Suppressor macrophage treated with lipopolysaccharide for 1 hour (primary cell): ENCODE data around the gene LSM7.

Experiments
- DNase-seq, 3 donors: peaks; one replicate each; pipeline ENCODE4 v3.0.0-alpha.2; 2020 to 2022

The LSM7 gene

DNA sequence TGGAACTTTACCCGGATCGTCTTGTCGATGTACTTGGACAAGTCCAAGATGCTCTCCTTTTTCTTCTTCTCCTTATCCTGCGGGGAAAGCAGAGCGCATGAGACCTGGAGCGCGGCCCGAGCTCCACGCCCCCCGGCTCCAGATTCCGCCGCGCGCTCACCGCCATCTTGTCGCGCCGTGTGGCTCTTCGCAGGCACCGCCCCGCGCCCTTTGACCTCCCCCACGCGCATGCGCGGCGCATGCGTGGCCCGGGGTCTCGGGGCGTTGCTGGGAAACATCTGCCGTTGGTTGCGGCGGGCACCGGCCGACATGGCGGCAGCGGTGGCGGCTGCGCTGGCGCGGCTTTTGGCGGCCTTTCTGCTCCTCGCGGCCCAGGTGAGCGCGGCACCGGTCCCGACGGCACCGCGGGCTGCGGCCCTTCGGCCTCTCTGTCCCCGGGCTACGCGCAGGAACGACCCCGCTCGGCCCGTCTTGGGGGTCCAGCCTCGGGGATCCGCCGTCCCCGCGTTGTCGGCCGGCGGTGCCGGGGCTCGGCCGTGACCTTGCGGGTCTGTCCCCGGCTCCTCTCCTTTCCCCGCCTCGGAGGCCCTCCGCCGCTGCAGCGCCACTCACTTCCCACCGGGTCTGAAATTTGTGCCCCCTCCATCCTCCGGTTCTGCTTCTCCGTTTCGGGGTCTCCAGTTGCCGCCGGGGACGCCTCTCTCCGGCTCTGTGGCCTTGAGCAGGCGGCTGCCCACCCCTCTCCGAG is at the start of gene LSM7, which contains the start of gene SPPL2B:
Gene LSM7, minus strand, starts transcription at position 186 of the 748 bp plus-strand sequence. Its CDS starts 20 bp downstream, at position 166.
Gene SPPL2B, plus strand, starts transcription at position 284 of the 748 bp plus-strand sequence. Its CDS starts 26 bp downstream, at position 310.
- DNase-seq: peak; percentile 95 to 98 (median 98)

DNA sequence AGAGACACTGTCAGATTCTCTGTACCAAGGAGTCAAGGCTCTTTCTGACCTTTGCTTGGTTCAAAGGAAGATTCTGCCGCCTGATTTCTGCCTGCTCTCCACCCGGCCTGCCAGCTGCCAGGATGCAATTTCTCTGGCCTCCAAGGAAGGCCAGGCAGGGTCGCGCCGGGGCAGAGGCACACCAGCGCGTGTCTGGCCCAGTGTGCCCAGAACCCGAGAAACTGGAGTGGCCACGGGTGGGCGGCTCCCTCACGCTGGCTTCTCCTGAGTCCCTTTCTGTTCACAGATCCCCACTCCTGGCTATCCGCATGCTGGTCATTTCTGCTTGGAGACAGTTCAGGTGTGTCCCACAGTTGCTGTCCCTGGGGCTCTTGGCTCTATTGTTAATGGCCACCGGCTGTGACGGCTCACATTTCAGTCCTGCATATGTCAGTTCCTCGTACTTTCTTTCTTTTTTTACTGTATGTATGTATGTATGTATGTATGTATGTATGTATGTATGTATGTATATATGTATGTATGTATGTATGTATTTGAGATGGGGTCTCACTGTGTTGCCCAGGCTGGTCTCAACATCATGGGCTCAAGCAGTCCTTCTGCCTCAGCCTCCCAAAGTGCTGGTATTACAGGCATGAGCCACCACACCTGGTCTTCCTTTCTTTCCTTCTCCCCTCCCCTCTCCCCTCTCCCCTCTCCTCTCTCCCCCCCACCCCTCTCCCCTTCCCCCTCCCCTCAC is 48.6 kb upstream of the LSM7 start:
- DNase-seq: no peak

DNA sequence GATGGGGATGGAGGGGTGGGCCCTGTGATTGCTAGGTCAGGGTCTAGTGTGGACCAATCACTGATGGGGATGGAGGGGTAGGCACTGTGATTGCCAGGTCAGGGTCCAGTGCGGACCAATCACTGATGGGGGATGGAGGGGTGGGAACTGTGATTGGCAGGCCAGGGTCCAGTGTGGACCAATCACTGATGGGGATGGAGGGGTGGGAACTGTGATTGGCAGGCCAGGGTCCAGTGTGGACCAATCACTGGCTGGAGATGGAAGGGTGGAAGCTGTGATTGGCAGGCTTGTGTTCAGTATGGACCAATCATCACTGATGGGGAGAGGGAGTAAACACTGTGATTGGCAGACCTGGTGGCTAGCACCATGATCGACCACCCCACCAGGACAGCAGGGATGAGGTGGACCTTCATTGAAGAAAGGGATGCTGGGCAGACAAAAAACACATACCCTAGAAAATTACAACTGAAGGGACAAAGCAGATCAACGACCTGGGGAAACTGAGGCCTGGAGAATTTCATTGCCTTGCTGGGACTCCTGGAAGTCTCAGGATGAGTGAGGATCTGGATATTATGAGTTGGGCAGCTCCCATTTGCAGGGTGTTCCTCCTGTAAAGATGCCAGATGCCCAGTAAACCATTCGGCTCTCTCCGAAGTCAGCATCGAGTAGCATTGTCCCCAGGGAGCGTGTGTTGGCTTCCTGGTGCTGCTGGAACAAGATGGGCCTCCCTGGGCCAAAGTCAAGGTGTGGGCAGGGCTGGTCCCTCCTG is 47.2 kb upstream of the LSM7 start:
- no peak for DNase-seq

DNA sequence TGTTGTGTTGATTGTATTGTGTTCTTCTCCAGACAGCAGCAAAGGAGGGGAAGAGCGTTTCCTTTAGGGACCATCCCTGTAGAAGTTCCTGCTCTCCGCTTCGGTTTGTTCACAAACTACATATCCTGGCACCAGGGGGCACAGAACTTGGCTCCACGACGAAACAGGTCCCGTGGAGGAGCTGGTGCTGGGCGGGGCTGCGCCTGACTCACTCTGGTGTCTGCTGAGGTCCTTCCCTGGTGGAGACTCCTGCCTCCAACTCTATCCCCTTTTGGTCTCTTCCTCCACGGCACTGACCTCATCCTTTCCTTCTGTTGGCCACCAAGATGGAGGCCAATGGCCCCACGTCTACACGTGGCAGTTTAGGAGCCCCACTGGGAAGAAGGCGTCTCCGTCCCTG is 46.4 kb upstream of the LSM7 start:
- peak in 2 of 3 donors; percentile 19 to 26 for DNase-seq

DNA sequence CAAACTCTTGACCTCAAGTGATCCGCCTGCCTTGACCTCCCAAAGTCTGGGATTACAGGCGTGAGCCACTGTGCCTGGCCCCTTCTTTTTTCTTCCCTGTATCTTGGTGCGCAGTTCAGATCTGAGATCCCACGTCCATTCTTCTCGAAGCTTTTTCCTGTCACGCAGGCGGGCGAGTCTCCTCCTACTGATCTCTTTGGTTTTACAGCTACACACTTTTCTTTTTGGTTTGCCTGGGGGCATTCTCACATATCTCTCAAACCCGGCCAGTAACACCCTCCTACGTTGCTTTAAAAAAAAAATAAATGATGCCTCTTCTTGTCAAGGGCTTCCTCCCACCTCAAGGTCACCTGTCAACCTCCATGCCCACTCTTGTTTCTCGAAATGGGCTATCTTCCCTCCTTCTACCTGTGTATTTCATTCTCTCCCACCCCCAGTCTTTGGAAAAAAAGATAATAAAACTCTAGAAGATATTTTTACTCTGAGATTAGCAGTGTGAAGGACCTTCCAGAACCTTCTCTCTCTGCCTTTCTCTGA is 43.8 kb upstream of the LSM7 start:
- no peak for DNase-seq

DNA sequence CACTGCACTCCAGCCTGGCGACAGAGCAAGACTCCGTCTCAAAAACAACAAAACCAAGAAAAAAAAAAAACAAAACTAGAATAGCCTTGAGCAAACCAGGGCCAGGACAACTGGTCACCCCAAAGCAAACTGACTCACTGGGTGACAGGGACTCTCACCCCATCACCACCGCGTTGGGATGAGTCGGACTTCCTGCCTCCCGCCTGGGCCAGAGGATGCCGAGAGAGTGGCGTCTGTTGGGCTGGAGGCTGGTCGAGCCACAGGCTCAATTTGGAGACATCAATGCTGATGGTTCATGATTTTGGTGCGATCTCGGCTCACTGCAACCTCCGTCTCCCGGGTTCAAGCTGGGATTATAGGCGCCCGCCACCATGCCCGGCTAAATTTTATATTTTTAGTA is 43.3 kb upstream of the LSM7 start:
- peak; percentile 86 to 87 (median 86) for DNase-seq

DNA sequence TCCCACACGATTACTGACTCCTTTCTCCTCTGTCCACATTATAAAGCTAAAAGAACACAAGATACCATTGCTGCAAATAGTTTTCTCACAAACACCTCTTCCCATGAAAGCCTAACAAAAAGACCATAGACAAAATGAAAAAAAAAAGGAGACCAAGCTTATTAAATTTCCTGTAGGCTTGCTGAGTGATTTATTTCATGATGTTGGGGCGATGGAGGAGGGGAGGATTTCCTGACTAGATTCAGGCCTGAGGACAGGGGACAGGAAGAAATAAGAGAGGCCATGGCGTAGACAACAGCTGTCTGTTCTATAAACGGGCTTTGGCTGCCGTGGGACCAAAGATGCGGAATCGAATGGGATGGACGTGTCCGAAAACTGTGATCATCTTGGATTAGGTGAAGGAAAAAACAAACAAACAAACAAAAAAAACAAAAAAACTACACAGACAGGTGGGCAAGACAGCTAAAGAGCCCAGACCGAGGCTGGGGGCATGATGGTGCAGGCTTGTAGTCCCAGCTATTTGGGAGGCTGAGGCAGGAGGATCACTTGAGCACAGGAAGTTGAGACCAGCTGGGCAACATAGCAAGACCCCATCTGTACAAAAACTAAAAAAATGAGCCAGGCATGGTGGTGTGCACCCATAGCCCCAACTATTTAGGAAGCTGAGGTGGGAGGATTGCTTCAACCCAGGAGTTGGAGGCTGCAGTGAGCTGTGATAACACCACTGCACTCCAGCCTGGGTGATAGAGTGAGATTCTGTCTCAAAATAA is 37.0 kb upstream of the LSM7 start:
- DNase-seq: no peak

DNA sequence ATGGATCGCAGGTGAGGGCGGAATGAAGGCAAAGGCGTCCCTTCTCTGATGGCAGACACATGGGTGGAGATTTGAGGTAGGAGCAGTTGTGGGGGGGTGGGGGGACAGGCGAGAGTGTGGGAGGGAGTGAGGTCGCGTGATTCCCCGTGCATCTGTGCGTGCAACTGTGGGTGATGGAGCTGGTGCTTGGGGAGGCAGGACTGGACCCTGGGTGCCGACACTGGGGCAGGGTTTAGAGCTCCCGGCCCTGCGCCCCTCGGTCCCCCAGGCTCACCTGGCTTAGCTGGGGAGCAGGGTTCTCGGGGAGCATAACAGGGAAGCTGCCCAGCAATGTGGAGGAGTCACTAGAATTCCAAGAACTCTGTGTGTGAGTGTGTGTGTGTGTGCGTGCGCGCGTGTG is 35.0 kb upstream of the LSM7 start:
- no peak for DNase-seq

DNA sequence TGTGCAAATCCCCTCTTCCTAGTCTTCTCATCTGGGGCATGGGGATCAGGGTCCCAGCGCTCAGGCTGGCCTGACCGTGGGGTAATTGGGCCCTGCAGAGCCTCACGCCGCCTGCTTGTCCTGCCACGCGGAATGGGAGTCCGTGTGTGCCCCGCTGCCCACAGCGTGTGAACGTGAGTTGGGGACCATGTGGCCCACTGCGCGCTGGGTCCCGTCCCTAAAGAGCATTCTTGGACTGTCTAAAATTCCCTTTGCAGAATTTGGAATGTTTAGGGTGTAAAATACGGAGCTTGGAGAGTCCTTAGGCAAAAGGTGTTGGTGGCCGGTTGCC is 34.5 kb upstream of the LSM7 start:
- no peak for DNase-seq

DNA sequence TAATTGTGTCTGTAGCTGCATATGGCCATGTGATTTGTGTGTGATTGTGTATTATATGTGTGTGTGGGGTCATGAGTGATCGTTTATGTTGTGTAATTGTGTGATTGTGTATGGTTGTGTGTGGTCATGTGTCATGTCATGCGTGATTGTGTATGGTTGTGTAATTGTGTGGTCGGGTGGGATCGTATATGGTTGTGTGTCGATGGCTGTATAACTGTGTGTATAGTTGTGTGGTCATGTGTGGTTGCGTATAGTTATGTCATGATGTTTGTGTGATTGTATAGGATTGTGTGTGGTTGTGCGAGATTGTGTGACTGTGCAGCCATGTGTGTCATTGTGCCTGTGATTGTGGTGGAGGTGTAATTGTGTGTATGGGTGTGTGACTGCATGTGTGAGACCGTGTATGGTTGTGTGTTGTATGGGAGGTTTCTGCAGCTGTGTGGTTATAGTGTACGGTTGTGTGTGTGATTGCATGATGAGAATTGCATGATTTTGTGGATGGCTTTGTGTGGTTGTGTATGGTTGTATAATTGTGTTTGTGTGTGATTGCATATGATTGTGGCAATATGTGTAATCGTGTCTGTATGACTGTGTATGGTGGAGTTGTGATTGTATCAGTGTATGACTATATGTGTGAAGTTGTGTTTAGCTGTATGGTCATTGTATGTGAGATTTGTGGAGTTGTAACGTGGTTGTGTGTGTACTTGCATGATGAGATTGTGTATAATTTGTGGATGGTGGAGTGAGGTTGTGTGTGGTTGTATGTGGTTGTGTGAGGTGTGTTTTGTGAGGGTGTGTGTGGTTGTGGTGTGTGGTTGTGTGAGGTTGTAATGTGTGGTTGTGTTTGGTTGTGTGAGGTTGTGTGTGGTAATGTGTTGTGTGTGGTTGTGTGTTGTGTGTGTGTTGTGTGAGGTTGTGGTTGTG is 33.9 kb upstream of the LSM7 start:
- no peak for DNase-seq

DNA sequence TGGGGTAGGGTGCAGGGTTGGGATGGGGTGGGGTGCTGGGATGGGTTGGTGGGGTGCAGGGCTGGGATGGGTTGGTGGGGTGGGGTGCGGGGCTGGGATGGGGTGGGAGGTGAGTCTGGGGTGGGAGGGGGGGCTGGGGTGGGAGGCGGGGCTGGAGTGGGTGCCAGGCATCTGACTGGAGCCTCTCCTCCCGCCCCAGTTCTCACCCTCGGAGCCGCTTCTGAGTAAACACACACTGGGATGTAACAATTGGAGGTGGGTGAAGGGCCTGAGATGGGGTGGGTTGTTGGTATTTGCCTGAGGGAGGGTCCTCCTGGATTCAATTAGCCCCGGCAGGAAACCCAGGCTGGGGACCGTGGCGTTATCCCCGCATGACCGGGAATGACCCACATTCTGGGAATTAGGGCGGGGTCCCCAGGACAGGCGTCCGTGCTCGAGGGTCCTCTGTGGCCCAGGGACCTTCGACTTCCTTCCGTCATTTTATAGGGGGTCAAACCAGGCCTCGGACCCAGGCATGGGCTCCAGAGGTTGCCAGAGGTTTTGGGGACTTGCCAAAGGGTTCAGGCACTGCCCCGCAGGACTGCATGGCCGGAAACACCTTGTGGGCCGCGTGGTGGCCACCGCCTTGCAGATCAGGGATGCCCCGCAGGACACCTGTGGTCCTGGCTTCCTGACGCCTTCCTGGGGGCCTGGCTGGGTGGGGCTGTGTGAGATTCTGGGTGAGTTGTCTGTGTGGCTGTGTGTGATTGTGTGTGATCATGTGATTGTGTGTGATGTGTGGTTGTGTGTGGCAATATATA is 33.1 kb upstream of the LSM7 start:
- DNase-seq: no peak

DNA sequence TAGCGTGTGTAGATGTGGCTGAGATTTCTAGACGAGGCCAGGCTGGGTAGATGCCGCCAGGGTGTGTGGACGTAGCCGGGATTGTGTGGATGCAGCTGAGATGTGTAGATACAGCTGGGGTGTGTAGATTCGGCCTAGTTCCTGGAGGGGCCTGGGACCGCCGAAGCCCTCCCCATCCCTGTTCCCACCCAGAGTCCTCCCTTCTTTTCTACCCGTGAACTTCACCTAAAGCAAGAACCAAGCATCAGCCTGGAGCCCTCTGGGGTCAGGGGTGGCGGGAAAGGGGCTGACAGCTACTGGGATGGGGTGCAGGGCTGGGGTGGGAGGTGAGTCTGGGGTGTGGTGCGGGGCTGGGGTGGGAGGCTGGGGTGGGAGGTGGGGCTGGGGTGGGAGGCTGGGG is 32.4 kb upstream of the LSM7 start:
- DNase-seq: no peak

DNA sequence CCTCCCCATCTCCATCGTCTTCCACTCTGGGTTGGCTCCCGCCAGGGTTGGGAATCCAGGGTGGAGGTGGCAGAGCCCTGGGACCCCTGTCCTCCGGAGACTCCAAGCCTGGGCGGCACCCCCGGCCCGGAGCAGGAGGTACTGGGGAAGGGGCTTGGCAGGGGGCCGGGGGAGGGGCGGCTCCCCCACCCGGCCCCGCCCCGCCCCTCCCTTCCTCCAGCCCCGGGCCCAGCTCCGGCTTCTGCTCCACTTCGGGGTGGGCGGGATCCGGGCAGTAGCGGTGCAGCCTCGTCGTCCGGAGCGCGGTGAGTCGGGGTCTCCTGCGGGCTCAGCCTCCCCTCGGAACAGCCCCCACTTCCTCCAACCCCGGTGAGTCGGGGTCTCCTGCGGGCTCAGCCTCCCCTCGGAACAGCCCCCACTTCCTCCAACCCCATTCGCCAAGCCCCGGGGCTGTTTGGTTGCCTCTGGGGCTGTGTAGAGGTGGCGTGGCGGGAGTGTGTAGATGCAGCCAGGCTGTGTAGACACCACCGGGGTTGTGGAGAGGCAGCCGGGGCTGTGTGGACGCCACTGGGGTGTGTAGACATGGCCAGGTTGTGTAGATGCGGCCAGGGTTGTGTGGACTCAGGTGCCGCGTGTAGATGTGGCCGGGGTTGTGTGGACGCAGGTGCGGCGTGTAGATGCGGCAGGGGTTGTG is 31.8 kb upstream of the LSM7 start, which contains the start of gene TMPRSS9:
Gene TMPRSS9, plus strand, starts transcription at position 274 of the 694 bp plus-strand sequence. CDS start 29,521 bp downstream, outside the sequence.
- no peak for DNase-seq

DNA sequence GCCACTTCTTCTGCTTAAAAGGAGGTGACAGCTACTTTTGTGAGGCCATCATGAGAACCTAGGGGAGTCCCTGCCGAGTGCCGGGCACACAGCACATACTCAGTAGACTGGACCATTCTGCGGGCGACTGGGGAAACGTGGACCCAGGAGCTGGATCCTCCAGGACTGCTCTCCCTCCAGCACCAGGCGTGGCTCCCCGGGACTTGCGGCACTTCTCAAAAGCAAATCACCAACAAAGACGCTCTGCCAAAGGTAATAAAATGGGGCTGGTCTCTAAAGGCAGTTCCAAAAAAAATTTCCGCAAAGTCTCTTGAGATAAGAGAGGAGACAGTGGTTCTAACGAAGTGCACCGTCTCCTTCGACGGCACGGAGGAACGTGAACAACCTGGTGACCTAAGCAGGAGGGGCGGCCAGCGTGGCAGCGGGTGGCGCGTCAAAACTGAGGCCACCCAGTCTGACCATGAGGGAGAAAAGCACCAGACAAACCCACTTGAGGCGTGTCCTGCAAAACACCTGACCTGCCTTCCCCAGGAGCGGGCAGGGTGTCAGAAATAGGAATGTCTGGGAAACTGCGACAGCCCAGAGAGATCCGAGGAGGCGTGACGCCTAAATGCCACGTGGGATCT is 30.3 kb upstream of the LSM7 start:
- DNase-seq: no peak

DNA sequence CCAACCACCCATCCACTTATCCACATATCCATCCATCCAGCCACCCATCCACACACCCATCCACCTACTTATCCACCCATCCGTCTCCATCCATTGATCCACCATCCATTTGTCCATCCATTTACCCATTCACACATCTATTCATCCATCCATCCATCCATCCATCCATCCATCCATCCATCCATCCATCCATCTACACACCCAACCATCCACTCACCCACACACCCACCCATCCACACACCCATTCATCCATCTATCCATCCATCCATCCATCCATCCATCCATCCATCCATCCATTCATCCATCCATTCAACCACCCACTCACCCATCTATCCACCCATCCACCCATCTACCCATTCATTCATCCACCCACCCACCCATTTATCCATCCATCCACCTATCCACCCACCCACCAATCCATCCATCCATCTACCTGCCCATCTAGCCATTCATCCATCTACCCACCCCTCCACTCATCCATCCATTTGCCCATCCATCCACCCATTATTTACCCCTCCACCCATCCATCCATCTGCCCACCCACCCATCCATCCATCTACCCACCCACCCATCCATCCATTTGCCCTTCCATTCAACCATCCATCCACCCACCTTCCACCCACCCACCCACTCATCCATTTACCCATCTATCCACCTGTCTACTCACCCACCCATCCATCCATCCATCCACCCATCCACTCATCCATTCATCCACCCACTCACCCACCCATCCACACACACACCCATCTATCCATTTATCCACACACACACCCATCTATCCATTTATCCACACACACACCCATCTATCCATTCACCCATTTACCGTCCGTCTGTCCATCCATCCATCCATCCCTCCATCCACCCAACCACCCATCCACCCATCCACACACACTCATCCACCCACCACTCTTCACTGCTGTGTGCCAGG is 29.2 kb upstream of the LSM7 start:
- DNase-seq: no peak

DNA sequence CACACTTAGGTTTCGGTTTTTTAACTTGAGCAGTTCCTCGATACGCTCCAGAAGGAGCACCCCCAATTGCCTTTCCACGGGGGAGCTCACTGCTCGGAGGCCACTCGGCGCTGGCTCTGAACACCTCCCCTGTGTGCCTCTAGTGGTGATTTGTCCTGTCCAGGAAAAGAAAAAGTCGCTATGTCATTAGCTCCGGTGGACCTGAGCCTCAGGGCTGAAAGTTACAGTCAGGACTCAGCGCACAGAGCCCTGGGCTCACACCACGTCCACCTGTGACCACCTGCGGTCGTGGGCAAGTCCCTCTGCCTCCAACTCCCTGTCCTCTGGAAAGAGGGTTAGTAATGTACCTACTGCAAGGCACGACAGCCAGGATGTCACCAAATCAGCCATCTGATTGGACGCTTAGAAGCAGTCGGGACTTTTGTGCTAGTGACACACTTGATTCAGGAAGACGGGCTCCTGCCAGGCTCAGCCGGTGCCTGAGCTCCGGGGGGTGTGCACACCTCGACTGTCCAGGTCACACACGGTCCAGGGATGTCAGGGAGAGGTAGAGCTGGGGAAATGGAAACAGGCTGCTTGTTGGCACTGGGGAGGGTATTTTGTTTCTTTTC is 27.8 kb upstream of the LSM7 start:
- no peak for DNase-seq

DNA sequence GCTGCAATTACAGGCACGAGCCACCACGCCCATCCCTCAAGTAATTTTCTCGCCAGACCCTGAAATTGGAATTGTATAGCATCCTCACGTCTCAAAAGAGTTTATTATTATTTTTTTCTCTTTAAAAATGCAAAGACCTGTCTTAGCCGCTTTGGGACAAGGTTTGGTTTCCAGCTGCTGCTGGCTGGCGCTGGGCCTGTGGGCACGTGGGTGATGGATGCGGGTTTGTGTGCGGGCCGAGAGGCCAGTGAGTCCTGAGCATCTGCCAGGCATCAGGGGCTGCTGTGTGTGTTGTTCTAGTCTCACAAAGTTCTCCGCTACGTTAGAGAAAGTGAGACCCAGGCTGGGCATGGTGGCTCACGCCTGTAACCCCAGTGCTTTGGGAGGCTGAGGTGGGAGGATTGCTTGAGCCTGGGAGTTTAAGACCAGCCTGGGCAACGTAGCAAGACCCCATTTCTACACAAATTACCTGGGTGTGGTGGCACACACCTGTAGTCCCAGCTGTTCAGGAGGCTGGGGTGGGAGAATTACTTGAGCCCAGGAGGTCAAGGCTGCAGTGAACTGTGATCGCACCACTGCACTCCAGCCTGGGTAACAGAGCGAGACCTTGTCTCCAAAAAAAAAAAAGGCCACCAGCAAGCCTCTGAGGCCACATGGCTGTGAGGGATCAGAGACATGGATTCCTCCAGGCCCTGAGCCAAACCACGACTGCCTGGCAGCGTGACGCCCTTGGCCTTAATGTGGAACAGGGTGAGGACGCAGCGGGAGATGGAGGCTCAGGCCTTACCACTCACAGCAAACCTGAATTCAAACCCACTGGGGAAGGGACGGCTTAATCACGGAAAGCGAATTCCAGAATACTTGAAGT is 27.0 kb upstream of the LSM7 start:
- DNase-seq: no peak
